GM21447 (cell line): Measurements from ENCODE around the gene CTXN2.

Source experiments
- ATAC-seq: cut with Tn5 transposase; IDR thresholded peaks from one replicate; pipeline ENCODE4 v1.9.1; 2021; ENCODE audit not compliant: unreplicated experiment

Gene CTXN2

GRCh38 chr15:48221885-48222284 lies 30.4 kb downstream of the CTXN2 start:
- no peak for ATAC-seq

DNA sequence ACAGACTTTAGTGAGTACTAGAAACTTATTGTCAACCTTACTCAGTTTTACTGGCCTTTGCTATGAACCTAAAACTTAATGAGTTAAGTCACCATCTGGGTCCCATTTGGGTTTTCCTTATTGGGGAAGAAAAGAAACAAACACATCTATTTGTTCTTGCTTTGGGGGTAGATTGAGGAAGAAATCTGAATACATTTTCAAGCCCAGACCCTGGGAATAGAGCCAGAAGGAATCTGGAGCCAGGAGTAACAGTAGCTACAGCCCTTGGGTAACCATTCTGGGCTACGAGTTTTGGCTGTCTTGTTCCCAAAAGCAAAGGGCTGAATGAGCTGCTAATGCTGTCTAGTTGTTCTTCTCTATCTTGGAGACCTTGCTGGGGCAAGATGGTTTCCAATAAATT lies 31.2 kb downstream of the CTXN2 start:
- no peak for ATAC-seq

- ATAC-seq: no peak
These were observed 34.3 kb downstream of the CTXN2 start for GRCh38 chr15:48225771-48226170.

GRCh38 chr15:48230498-48230897 lies 39.0 kb downstream of the CTXN2 start:
- ATAC-seq: no peak

DNA sequence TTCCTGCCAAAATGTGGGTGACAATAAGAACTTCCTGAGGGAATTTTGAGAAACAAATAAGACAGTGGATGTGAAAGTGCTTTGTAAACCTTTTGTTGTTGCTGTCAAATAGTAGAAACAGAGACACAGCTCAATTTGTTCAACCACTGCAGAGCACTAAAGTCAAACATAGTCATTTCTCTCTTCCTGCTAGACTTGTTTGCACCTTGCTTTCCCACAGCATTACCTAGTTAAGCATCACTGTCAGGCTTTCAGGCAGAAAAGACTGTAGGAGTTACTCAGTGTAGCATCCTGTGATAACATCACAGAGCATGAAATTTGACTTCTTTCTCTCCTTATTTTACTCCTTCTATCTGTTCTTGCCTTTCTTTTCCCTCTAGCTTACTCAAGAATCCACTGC lies 41.8 kb downstream of the CTXN2 start:
- no peak for ATAC-seq

- ATAC-seq: no peak
These were observed 47.9 kb downstream of the CTXN2 start for GRCh38 chr15:48239334-48239733.

GRCh38 chr15:48242015-48242414 lies 50.5 kb downstream of the CTXN2 start:
- no peak for ATAC-seq

- no peak for ATAC-seq
These were observed 51.1 kb downstream of the CTXN2 start for GRCh38 chr15:48242535-48242934.

GRCh38 chr15:48244921-48245320 lies 53.5 kb downstream of the CTXN2 start:
- ATAC-seq: no peak

DNA sequence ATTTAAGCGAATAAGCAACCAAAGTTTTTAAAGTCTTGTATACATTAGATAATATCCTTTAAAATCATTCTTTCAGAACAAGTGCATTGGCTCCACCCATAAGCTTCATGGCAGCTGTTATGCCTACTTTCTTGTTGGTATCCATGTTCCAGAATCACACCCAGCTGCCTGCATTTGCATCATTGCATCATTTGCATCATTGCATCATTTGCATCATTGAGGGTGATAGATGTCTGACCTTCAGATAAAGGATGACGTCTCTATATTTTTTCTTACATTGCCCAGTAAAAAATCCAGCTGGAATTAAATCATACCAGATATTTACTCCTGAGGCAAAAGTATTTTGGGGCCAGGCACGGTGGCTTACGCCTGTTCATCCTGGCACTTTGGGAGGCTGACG lies 56.9 kb downstream of the CTXN2 start:
- ATAC-seq: no peak

GRCh38 chr15:48250640-48251076 lies 59.2 kb downstream of the CTXN2 start:
- no peak for ATAC-seq

- no peak for ATAC-seq
These were observed 61.7 kb downstream of the CTXN2 start for GRCh38 chr15:48253172-48253571.
